Kidney capillary endothelial cell (primary cell): ENCODE measurements around the gene MLF2.
"Not testable (repeated sequence)": the region's sequence is repeated elsewhere in the genome, so short reads cannot be mapped to it uniquely, and the experiment has no call there.

ENCODE experiments used
- DNase-seq: peaks from one replicate; pipeline ENCODE4 v3.0.0-alpha.2; 2018; ENCODE audit warnings: low spot score

MLF2 gene

GRCh38 chr12:6765634-6766581 is 13.0 kb upstream of the MLF2 start, which contains the start of gene PTMS:
TSS of gene PTMS (plus strand) at chr12:6766363. CDS start at chr12:6766706, 343 bp downstream.
- no peak for DNase-seq

GRCh38 chr12:6765048-6765633 is 12.2 kb upstream of the MLF2 start:
- DNase-seq = no peak

GRCh38 chr12:6764011-6764828 is 11.3 kb upstream of the MLF2 start:
- peak; percentile 82 for DNase-seq

GRCh38 chr12:6763380-6763779 is 10.4 kb upstream of the MLF2 start:
- no peak for DNase-seq

GRCh38 chr12:6759741-6760140 is 6.8 kb upstream of the MLF2 start:
- DNase-seq = no peak

- no peak for DNase-seq
Measured at GRCh38 chr12:6758506-6759095, 5.7 kb upstream of the MLF2 start.

- DNase-seq = no peak
Measured at GRCh38 chr12:6757028-6757690, 4.2 kb upstream of the MLF2 start.

GRCh38 chr12:6754411-6754810 is 1.5 kb upstream of the MLF2 start:
- DNase-seq = no peak

GRCh38 chr12:6753772-6754356 is 923 bp upstream of the MLF2 start:
- DNase-seq = no peak

- DNase-seq = no peak
Measured at GRCh38 chr12:6752167-6752920, 597 bp downstream of the MLF2 start.

- no peak for DNase-seq
Measured at GRCh38 chr12:6751767-6752166, 1.2 kb downstream of the MLF2 start.

GRCh38 chr12:6750506-6750905 is 2.4 kb downstream of the MLF2 start:
- no peak for DNase-seq

GRCh38 chr12:6748761-6749160 is 4.2 kb downstream of the MLF2 start:
- DNase-seq = no peak

- no peak for DNase-seq
Measured at GRCh38 chr12:6747216-6747615, 5.7 kb downstream of the MLF2 start.

GRCh38 chr12:6745741-6746525 is 7.0 kb downstream of the MLF2 start:
- DNase-seq = peak; percentile 27

GRCh38 chr12:6743300-6743699 is 9.6 kb downstream of the MLF2 start:
- not testable (repeated sequence) for DNase-seq

GRCh38 chr12:6742834-6743233 is 10.1 kb downstream of the MLF2 start:
- DNase-seq = no peak

GRCh38 chr12:6742080-6742479 is 10.9 kb downstream of the MLF2 start:
- not testable (repeated sequence) for DNase-seq

- DNase-seq = no peak
Measured at GRCh38 chr12:6736754-6737153, 16.2 kb downstream of the MLF2 start.
